NB4 (cell line): ENCODE measurements around the gene TAPBPL.
A peak's percentile ranks its signal among the peaks of the same experiment; 100 is the strongest.

Source experiments
- CTCF ChIP-seq: IDR thresholded peaks from one replicate; pipeline ENCODE4 v1.5.1; 2012; ENCODE audit warnings: low read depth, low read length
- MAX ChIP-seq: IDR thresholded peaks from 2 replicates; pipeline ENCODE4 v1.6.1; 2011; ENCODE audit warnings: low read depth, low read length
- MYC ChIP-seq: IDR thresholded peaks from 2 replicates; pipeline ENCODE4 v1.6.1; 2011; ENCODE audit warnings: low read depth, low read length
- POLR2A ChIP-seq: IDR thresholded peaks from 2 replicates; pipeline ENCODE4 v1.6.1; 2011; ENCODE audit warnings: mild to moderate bottlenecking; ENCODE audit not compliant: insufficient read length; ENCODE audit errors: extremely low read depth

GRCh38 chr12:6430124-6430989 lies 21.5 kb upstream of the TAPBPL start:
- TF ChIP-seq CTCF (no peak), MYC (peak; percentile 21), POLR2A (no peak), MAX (peak; percentile 58)
